ENCODE results near the gene PCBP3. TPM values are rescaled to one million over a fixed set of nuclear protein-coding genes. Genes with fewer than 3 reads are reported as not detected.
A peak's percentile ranks its signal among the peaks of the same experiment; 100 is the strongest.
"Not testable (repeated sequence)": the region's sequence is repeated elsewhere in the genome, so short reads cannot be mapped to it uniquely, and the experiment has no call there.

Gene PCBP3
- polyA plus RNA-seq, 3 donors: 1.9 to 2.0 (median 1.9) TPM

DNA sequence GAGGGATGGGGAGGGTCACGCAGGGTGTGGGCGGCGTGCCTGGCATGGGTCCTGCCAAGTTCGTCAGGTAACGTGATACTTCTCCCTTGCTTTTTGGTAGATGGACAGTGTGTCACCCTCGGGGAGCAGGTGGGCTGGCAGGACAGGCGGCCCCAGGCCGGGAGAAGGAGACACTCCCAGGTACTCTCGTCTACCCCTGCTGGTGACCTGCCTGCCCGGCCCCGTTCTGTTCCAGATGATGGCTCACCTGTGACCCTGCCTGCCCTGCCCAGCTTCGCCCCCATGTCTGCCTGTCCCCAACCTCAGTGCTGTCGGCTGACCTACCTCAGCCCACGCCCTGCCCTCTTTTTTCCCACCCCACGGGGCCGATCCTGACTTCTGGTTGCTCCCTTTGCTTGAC, 144.7 kb downstream of the PCBP3 start:
- DNase-seq: no peak

- DNase-seq: no peak
Measured at GRCh38 chr21:45788637-45789506, 145.3 kb downstream of the PCBP3 start.

- DNase-seq: no peak
Measured at GRCh38 chr21:45790427-45790826, 146.9 kb downstream of the PCBP3 start.

- no peak for DNase-seq
Measured at GRCh38 chr21:45791562-45792418, 148.3 kb downstream of the PCBP3 start.

DNA sequence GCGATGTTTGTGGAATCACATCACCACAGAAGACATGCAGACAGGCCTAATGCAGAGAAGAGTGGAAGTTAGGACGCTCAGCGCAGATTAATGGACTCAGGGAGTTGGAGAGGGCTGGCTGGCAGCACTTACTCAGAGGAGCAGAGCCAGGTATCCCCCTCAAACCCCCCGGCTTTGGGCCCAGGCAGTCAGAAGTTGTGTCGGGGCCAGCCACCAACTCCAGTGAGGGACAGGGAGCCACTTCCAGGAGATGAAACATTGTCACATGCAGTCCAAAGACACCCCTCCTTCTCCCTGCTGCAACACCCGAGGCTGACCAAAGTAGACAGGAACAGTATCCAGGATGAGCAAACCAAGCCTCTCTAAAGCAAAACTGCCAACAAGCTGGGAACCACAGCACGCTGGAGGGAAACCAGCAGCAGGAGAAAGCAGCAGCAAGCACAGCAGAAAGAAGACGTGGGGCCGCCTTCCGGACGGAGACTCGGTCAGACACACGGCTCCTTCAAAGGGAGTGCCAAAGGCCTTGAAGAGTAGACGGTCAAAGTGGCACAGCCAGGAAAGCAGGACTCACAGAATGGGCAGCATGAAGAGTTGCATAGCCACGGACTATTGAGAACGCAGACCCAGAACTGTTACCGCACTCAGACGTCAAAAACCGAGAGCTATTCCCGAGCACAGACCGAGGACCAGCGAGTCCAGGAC, 149.3 kb downstream of the PCBP3 start:
- no peak for DNase-seq

DNA sequence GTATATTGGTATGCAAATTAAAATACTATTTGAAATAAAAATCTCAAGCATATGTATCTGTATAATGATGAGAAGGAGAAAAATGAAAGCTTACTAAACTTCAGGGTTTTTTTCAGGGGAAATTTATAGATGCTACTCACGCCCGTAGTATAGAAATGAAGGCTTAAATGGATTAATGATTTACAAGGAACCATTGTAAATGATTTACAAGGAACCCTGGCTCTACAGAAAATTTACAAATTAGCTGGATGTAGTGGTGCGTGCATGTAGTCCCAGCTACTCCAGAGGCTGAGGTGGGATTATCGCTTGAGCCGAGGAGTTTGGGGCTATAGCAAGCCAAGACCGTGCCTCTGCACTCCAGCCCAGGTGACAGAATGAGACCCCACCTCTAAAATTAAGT, 150.5 kb downstream of the PCBP3 start:
- peak; percentile 71 for DNase-seq

- DNase-seq: no peak
Measured at GRCh38 chr21:45796003-45796402, 152.5 kb downstream of the PCBP3 start.

- DNase-seq: no peak
Measured at GRCh38 chr21:45797338-45797737, 153.8 kb downstream of the PCBP3 start.

DNA sequence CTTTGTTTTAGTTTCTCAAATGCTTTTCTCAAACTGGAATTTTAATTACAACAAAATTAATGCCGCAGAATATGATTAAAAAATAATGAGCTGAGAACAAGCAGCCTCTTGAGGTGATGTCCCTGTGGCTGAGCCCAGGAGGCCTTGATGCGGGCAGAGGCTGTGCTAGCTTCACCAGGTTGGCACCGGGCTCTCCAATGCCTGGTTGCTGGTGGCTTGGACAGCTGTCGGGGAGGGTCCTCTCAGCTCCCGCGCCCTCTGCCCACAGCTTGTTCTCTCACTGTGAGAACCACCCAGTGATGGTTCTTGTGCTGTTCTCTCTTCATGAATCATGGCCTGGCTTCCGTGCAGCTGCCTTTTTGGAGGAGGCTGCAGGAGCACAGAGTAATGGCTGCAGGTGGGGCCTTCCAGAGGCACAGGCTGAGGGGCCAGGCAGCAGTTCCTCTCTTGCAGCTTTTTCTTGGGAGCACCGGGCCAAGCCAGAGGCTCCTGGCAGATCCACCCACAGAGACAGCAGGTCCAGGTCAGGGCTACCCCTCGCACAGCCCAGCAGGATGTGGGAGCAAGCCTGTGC, 156.3 kb downstream of the PCBP3 start:
- no peak for DNase-seq

DNA sequence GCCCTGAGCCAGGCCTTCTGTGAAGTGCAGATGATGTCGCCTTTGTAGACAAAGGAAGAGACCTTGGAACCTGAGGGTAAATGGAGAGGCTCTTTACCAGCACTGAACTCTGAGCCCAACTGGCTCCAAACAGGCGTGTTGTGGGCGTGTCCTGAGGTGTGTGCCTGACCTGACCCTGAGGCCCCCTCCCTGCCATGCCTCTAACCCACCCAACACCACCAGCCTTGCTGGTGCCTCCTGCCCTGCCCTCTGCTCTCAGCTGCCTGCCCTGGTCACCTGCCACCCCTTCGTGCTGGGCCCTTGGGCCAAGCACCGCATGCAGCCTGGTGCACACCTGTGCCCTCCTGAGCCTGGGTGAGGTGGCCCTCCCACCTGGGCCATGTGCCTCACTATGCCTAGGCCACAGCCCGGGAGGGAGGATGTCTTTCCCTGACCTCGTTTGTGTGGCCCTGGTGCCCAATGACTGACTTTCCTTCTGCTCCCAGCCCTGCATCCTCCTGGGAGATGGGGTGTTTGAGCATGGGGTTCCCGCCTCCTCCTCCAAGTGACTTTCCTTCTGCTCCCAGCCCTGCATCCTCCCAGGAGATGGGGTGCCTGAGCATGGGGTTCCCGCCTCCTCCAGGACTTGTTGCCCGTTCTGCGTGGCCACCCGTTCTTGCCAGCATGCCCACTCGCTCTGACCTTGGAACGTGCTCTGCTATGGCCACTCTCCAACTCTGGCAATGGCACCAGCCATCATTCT, 157.0 kb downstream of the PCBP3 start:
- DNase-seq: no peak

- DNase-seq: no peak
Measured at GRCh38 chr21:45801129-45801964, 157.8 kb downstream of the PCBP3 start.

DNA sequence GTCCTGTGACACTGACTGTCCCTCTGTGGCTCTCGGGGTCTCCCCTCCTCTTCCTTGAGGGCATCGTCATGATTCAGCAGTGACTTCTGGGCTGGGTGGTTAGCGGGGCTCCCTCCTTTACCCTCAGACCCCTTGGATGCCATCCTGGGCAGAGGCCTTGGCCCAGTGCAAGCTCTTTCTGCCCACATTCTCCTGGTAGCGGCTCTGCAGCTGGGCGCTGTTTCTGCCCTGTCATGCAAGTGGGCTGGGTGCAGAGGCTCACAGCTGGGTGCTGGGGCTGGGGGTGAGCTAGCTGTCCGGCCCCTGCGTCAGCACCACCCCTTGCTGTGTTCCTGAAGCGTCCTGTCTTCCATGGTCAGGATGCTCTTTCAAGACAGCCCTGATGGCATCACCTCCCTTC, 158.5 kb downstream of the PCBP3 start:
- no peak for DNase-seq

GRCh38 chr21:45802425-45802824, 158.9 kb downstream of the PCBP3 start:
- no peak for DNase-seq

GRCh38 chr21:45802956-45803617, 159.6 kb downstream of the PCBP3 start:
- DNase-seq: no peak

DNA sequence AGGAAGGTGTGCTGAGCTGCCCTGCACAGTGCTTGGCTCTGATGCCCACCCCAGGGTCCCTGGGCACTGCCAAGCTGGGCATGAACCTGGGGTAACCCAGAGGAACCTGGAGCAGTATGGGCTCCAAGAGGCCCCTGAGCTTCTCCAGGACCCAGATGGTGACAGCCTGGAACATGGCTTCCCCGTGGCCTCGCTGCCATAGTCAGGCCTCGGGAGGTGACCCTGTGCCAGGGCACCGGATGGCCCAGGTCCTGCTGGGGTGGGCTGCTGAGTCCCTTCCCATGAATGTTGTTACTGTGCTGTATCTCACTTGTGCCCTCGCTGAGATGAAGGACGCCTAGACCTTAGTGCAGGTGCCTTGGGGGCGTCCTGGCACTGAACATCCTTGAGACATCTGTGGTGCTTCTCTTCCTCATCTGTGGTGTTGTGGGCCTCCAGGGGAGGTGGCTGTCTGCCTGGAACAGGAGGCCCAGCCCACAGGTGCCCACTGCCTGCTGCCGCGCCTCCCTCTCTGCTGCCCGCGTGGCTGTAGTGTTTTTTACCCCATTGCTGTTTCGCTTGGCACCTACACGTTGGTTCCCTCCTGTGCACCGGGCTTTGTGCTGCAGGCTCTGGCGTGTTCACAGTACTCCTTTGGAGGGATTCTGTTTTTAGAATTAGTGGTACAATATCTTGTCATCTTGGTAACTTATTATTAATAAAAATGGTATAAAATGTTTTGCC, 160.3 kb downstream of the PCBP3 start:
- DNase-seq: no peak

GRCh38 chr21:45804809-45805313, 161.3 kb downstream of the PCBP3 start:
- DNase-seq: no peak

GRCh38 chr21:45805321-45805720, 161.8 kb downstream of the PCBP3 start:
- no peak for DNase-seq

DNA sequence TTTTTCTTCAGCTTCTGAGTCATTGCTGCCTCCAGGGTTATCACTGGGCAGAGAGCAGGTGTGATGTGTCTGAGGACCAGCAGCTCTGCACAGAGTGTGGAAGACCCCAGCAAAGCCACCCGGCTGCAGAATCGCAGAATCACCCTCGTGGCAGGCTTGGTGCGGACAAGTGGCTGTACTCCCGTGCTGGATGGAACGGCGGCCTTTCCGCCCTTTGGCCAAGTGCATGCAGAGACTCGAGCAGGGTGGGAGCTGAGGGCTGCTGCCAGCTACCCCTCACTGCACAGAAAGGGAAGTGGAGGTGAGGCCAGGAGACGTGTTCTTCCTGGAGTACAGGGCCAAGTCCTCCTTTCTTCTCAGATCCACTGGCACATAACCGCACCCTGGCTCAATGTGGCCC, 162.5 kb downstream of the PCBP3 start:
- DNase-seq: no peak

GRCh38 chr21:45808663-45809062, 165.1 kb downstream of the PCBP3 start:
- not testable (repeated sequence) for DNase-seq
